DMS53 (cell line): ENCODE measurements around the gene MRGPRF.
"Not testable (repeated sequence)": the region's sequence is repeated elsewhere in the genome, so short reads cannot be mapped to it uniquely, and the experiment has no call there.

ENCODE experiments used
- DNase-seq: peaks from one replicate; lab custom pipeline; 2025; lab: John Stamatoyannopoulos, UW

The MRGPRF gene

GRCh38 chr11:68987211-68987610, 25.8 kb downstream of the MRGPRF start:
- DNase-seq = no peak

- no peak for DNase-seq
Measured at GRCh38 chr11:68983801-68984200, 29.2 kb downstream of the MRGPRF start.

- no peak for DNase-seq
Measured at GRCh38 chr11:68982134-68982533, 30.9 kb downstream of the MRGPRF start.

GRCh38 chr11:68980776-68981065, 32.3 kb downstream of the MRGPRF start, which contains the start of gene MRGPRD:
Gene MRGPRD, minus strand, starts transcription at chr11:68980986. Its CDS starts 0 bp downstream, at chr11:68980986.
- no peak for DNase-seq

GRCh38 chr11:68979931-68980775, 32.9 kb downstream of the MRGPRF start:
- DNase-seq = no peak

GRCh38 chr11:68978931-68979594, 34.0 kb downstream of the MRGPRF start:
- no peak for DNase-seq

- no peak for DNase-seq
Measured at GRCh38 chr11:68978626-68978930, 34.5 kb downstream of the MRGPRF start.

GRCh38 chr11:68977781-68978625, 35.0 kb downstream of the MRGPRF start:
- no peak for DNase-seq

GRCh38 chr11:68976563-68976962, 36.5 kb downstream of the MRGPRF start:
- DNase-seq = no peak

GRCh38 chr11:68976095-68976494, 37.0 kb downstream of the MRGPRF start:
- no peak for DNase-seq

- DNase-seq = peak; percentile 55
Measured at GRCh38 chr11:68974421-68975194, 38.4 kb downstream of the MRGPRF start.

- DNase-seq = not testable (repeated sequence)
Measured at GRCh38 chr11:68973706-68974105, 39.3 kb downstream of the MRGPRF start.

GRCh38 chr11:68973219-68973618, 39.8 kb downstream of the MRGPRF start:
- no peak for DNase-seq

GRCh38 chr11:68970921-68971636, 42.0 kb downstream of the MRGPRF start:
- DNase-seq = no peak

GRCh38 chr11:68969386-68969785, 43.7 kb downstream of the MRGPRF start:
- DNase-seq = no peak

- DNase-seq = no peak
Measured at GRCh38 chr11:68968306-68969250, 44.5 kb downstream of the MRGPRF start.

- no peak for DNase-seq
Measured at GRCh38 chr11:68966894-68967780, 45.9 kb downstream of the MRGPRF start.

GRCh38 chr11:68965901-68966853, 46.9 kb downstream of the MRGPRF start:
- DNase-seq = no peak
